Fibroblast of skin of abdomen (primary cell): Measurements from ENCODE around the gene SLC43A3.
"Not testable (repeated sequence)": the region's sequence is repeated elsewhere in the genome, so short reads cannot be mapped to it uniquely, and the experiment has no call there.

Source experiments
- DNase-seq: peaks from one replicate; pipeline ENCODE4 v3.0.0-alpha.2; 2013

Gene SLC43A3

DNA sequence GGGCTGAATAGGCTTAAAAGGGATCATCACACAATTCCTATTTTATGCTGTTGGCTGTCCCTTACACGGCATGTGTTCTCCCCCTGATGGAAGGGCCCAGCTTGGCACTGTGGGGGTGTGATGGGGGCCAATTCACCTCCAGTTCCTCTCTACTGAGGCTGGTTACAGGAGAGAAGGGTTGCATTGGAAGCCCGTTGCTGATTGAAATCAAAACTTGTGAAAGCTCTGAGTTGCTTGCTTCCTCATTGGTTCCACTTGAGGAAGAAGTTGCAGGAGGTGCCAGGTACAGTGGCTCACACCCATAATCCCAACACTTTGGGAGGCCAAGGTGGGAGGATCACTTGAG is 23.1 kb downstream of the SLC43A3 start:
- DNase-seq, result no peak

DNA sequence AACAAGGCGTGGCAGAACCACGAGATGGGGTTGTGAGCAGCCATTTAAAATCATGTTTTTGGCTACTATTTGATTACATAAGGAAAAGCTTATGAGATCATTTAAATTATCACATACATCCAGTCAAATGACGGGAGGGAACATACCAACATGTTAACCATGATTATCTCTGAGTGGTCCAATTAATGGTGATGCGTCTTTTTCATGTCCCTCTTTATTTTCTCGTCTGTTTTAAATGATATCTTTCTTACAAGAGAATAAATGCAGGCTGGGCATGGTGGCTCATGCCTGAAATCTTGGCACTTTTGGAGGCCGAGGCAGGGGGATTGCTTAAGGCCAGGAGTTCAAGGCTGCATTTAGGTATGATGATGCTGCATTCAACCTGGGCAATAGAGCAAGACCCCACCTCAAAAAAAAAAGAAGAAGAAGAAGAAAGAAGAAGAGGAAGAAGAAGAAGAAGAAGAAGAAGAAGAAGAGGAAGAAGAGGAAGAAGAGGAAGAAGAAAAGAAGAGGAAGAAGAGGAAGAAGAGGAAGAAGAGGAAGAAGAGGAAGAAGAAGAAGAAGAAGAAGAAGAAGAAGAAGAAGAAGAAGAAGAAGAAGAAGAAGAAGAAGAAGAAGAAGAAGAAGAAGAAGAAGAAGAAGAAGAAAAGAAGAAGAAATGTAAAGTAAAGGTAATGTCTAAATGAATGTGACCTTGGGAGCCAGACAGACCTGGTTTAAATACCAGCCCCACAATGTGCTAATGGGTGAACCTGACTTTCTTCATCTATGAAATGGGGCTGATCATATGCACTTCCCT is 23.7 kb downstream of the SLC43A3 start:
- not testable (repeated sequence) for DNase-seq

DNA sequence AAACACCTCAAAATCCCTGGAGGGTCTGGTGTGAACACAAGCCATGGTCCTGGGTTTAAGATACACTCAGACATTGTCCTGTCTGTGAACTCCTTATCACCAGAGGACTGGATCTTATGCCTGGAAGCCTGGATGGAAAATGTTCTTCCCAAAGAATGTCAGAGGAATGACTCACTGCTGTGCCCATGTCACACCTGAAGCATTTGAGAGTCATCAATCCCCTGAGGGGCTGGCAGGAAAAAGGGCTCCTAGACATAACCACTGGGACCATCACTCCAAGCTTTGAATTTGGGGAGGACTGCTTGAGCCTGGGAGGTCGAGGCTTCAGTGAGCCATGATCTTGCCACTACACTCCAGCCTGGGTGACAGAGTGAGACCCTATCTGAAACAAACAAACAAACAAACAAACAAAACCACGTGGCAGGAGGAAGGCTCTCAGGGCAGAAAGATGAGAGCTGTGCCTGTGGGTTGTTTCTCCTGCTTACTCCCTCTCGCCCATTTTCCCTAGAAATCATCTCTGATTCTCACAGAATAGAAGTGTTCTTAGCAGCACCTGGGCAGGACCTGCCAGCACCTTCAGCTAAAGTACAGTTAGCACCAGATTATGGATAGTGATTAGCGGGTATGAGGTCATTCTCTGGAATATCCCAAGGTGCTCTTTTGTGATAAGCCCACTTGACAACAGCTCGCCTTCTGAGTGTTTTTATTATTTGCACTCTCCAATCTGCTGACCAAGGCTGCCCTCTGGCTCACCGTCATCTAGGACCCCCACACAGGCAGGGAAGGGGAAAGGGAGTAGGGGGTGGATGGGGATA is 24.5 kb downstream of the SLC43A3 start:
- no peak for DNase-seq

DNA sequence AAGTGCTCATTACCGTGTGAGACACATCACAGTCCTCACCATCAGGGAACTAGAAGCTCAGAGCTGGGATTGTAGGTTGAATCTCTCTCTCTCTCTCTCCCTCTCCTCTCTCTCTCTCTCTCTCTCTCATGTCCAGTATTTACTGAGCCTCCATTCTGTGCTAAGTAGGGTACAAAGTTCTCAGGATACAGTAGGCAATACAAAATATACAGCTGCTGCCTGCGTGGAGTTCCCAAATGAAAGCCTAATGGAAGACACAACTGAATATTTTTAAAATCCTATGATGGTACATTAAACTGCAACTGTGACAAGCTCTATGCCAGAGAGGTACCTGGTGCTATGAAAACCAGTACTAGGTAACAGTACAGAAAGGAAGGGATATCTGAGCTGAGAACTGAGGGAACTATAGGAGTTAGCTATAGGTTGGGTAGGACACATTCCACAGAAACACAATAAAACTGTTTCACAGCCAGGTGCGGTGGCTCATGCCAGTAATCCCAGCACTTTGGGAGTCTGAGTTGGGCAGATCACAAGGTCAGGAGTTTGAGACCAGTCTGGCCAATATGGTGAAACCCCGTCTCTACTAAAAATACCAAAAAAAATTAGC is 26.8 kb downstream of the SLC43A3 start:
- no peak for DNase-seq

DNA sequence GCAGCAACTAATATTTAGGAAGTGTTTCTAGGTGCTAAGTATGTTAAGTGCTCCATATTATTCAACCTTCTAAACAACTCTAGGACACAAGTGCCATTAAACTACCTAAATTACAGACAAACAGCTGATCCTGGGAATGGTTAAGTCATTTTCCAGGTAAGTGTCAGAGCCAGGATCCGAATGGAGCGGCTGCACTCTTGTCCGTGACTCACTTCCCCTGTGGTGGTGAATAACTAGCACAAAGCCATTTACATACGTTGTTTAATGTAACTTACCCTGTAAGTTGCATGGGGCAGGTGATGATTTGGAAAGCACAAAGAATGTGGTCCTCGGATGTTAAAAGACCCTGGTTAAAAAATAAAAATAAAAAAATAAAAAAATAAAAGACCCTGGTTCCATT is 27.7 kb downstream of the SLC43A3 start:
- no peak for DNase-seq

DNA sequence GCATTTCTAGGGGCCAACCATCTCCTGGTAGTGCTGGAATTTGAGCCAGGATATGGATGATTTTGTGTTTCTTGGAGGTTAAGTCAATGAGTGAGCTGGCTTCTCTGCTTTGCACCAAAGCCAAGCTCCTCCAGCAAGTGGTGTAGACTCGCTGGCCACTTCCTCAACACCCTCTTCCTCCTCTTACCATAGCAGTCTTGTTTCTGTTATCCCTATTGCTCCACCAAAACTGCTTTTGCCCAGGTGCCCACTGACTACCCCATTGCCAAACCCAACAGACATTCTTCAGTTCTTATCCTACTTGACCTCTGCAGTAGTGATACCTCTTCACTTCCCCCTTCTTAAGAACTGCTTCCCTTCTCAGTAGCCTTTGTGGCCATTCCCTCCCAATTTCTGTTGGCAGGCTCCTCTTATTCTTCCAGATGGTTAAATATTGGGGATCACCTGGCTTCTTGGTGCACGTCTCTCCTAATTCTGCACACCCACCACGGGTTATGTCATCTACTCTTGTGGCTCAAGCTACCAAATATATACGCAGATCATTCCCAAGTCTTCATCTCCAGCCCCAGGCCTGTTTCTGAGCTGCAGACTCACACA is 29.4 kb downstream of the SLC43A3 start:
- no peak for DNase-seq

DNA sequence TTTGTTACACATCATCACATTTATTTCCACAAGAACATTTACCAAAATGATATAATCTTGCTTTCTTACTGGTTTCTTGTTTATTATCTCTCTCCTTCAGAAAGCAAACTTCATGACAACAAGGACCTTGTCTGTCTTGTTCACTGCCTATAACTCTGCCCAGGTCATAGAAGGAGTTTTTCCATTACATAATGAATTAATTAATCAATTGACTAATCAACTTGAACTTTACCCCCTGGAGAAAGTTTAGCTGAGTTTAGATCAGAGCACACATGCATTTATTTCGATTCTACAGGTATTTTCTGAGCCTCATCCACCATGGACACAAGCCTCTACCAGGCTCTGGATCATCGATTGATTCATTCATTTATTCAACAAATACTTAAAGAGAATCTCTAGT is 30.2 kb downstream of the SLC43A3 start:
- no peak for DNase-seq

DNA sequence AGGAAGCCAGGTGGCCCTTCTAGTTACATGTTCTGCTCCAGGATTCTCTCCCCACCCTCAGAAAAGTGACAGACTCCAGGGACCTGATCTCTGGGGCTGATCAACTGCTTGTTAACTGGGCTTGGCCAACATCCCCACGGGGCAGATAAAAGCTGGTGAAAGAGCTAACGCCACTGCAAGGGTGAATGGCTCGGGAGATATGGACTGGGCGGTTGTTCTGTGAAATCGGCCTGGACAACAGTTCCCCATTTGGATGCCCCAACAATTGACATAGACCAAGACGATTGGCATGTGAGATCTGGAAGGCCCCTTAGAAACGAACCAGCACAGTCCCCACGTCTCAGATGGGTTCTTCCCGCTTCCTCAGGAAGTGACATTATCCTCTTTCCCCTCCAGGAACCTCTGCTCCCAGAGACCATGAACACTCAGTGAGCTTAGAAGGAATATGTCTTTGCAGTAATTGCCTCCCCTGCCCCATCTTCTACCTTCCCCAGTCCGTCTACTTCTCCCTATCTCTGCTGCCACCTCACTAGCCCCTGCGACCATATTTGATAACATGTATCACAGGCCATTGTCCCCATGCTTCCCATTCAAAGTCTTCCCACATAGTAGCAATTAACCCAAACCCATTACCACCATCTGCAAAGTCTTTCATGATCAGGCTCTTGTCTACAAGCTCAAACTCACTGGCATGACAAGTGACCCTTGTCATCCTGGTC is 30.9 kb downstream of the SLC43A3 start:
- DNase-seq, result no peak

DNA sequence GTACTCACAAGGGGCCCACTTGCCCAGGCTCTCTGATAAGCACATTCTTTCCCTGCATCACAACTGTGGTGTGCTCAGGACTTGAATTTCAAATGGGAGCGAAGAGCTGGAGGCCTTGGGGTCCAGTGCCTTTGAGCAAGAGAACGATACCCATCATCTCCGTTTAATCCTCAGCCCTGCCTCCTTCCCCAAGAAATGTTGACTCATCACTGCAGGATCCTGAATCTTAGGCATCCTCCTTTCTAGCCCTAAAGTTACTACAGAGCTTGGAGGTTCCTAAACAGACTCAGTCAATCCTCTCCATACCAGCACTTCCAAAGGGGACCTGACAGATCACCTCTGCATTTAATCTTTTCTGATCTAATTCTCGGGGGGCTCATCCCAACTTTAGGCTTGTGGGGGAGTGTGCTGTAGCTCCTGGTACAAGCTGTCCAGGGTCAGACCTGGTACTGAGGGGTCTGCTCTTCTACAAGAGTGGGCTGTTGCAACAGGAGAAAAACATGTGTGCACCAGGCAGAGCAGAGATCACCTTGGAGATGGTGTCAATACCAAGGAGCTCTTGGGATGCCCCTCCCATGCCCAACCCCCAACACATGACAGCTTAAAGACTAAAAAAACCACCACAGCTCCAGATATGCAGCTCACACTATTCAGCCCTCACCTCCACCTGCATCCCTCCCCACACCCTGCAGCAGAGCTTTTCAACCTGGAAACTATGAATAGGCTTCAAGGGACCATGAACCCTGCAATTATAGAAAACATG is 32.5 kb downstream of the SLC43A3 start:
- DNase-seq, result no peak

DNA sequence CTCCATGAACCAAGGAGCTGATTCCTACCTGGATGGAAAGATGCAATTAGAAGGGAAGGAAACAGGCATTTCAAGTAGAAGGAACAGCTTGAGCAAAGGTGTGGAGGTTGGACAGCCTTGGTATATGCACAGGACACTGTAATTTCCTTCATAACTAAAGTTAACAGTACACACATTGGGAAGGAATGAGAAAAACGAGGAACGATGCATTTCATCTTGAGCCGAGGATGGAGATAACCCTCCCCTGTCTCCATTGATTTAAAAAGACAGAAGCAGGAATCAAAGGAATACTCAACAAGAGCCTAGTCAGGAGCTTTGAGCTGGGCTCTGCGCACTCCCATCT is 34.2 kb downstream of the SLC43A3 start:
- DNase-seq, result no peak

DNA sequence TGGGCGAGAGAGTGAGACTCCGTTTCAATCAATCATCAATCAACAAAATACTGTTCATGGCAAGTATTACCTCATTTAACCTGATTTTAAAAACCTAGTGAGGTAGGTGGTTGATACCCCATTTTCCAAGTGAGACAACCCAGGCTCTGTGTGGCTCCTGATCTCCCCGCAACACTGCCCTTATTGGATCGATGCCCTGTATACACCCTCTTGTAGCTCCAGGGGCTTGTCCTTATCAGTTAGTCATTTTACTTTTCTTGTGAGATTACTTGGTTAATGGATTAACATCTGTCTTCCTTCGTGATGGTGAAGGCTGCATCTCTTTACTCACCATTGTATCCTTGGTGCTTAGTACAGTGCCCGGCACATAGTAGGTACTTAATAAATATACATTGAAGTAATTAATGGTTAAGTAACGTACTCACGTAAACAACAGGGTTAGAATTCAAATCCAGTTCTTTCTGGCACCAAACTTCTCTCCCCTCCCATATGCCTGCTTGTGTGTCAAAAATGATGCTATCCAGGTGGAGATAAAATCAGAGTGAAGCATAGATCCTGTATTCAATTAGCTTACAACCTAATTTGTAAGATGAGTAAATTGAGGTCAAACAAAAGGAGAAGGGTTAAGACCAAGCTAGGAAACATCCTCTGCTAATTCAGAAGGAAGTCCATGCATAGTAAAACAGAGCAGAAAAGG is 34.7 kb downstream of the SLC43A3 start:
- no peak for DNase-seq

DNA sequence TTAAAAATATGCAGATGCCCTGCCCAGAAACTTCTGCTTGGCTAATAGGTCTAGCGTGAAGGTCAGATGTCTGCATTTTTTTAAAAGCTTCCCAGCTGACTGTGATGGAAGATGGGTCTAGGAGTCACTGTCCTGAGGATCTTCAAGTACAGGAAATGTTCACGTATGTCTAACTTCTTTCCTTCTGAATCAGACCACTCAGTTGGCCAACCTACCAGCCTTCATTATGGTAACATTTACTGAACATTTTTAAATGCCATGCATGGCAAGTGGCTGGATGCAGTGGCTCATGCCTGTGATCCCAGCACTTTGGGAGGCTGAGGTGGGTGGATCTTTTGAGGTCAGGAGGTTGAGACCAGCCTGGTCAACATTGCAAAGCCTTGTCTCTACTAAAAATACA is 35.4 kb downstream of the SLC43A3 start:
- DNase-seq, result no peak

DNA sequence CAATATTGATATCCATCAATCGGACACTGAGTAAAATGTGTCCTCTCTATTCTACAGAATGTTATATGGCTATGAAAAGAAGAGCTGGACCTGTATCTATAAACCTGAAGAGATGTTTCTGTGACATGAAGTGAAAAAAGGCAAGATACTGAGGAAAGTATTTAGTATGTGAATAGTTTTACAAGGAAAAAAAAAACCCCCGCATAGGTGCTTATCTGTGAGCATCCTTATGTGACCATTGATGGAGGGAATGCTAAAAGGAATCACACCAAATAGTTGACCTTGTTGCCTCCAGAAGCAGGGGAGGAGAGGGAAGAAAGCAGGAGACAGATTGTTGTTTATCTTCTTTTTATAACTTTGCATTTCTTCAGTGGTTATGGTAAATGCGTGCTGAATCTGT is 35.8 kb downstream of the SLC43A3 start:
- DNase-seq, result no peak

DNA sequence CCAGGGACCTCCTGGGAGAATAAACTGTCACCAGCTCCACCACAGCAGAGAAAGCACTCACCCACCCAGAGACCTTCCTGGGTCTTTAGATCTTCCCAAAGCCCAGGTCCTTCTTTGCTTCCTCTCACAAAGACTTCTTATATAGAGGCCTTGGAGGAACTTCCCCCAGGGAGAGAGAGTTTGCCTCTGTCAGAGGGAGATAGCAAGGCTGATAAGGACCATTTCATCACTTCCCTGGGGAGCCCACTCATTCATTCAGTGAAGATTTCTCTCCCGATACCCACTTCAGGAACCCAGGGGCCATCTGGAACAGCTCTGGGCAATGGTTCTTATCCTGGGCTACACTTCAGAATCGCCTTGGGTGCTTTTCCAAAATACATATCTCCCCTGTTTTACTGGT is 36.4 kb downstream of the SLC43A3 start, which contains the start of gene PRG2:
Gene PRG2 (minus strand): TSS at position 116 of the 400 bp plus-strand sequence. CDS start 706 bp downstream, outside the sequence.
- no peak for DNase-seq

DNA sequence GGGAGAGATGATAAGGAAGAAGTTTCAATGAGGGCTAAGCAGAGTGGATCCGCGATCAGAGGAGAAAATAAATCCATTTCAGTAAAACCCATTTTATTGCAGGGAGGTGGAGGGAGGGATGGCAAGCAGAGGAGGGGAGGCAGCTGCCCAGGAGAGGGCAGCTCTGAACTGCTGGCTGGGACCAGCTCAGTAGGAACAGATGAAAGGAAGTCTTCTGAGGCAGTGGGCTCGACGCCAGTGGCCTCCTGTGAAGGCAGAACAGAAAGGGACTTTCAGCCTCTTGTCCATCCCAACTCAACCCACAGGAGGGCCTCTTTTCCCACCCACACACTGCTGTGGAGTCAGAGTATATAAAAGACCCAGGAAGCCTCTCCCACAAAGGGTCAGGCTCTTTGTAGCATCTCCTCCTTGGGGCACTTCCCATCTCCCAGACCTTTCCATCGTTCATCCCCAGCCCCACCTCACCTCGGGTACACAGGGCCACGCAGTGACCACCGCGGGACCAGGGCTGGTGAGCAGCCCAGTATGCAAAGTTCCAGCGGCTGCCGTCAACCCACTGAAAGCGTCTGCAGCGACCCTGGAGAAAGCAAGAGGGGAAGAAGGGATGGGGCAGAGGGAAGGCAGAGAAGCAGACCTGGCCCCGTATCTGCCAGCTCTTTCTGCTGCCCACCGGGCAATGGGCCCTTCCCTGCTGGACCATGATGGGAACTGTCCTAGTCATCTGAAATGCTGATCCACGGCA is 39.5 kb downstream of the SLC43A3 start:
- DNase-seq, result no peak

DNA sequence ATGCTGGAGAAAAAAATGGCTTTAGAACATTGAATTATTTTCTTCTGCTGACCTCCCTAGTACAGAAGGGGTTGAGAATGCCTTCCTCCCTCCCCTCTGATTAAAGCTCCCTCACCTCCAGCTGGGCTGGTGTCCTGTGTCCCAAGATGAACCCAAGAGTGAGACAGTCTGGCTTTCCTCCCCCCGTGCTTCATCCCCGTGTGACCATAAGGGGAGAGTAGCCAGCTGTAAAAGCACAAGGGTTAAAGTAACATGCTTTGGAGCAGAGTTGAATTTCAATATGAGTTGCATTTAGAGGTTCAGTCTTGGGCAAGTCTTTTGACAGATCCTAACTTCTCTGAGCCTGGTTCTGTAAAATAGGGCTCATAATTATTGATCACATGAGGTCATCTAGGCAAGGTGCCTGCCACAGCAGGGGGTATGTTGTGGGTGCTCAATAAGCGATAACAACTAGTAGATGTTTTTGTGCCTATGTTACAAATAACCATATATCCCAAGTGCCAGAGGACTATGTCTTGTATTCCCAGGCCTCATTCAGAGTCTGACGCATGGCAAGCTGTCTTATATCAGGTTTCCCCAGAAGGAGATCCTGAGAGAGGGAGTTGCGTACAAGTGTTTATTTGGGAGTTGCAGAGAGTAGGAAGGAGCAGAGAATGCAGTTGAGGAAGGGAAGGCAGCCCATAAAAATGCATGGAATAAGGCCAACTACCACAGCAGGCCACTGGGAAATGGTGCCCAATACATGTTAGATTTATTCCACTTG is 40.6 kb downstream of the SLC43A3 start:
- DNase-seq, result no peak

DNA sequence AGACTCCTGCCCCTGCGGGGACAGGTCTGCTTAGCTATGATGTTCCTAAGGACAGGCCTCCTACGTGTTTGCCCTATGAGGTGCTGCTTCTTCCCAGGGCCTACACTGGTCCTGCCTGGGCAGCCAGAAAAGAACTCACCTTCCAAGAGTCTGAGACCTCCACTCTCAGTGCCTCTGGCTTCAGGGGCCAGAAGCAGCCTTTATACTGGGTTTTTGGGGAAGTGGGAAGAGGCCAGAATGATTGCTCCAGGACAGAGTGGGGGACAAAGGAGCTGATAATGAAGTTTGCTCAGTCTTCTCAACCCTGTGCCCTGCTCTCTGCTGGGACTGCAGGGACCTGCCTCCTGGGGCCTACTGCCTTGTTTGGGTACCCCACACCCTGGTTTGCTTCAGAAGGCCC is 45.9 kb downstream of the SLC43A3 start, which contains the start of gene PRG3:
Gene PRG3 (minus strand): TSS at position 176 of the 400 bp plus-strand sequence. CDS start 442 bp downstream, outside the sequence.
- no peak for DNase-seq

DNA sequence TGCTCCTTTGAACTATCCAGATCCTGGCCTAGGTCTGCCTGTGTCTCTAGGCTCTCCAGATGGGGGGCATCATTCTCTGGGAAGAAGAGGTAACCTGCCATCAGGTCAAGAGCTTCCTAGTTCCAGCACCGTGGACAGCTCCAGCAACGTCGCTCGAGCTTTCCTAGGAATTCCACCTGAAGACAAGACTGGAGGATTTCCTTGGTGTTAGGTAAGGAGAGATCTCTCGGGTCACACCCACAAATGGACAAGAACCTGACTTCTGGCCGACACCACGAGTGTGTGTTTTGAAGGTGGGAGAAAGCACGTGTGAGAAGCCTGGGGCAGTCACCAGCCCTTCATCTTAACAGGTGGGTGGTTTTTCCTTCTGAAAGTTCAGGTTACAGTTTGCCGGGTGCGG is 47.2 kb downstream of the SLC43A3 start:
- peak; percentile 8 for DNase-seq

DNA sequence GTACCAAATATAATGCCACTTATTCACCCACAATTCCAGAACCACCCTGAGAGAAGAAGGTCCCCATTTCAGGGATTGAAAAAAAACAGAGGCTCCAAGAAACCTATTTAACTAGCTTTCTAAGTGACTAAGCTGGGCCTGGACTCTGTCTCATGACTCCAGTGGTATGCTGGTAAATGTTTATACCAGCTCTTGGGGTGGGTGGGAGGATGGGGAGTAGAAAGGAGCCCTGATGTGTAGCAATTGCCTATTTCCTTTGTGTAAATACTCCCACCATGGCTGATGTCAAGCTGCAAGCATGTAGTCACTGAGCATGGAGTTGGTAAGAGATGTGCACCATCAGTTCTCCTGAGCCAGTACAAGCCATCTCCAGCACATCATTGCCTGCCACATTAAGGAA is 48.7 kb downstream of the SLC43A3 start:
- DNase-seq, result no peak
